VCaP (cell line): ENCODE data around the gene NOTO.
"Not testable (repeated sequence)": the region's sequence is repeated elsewhere in the genome, so short reads cannot be mapped to it uniquely, and the experiment has no call there.

Experiments used
- H3K27ac ChIP-seq: fragments of 450-650 bp; 2 replicates; pipeline ENCODE4 v1.5.1; 2017
- CTCF ChIP-seq: fragments of 450-650 bp; conservative IDR thresholded peaks from 2 replicates; pipeline ENCODE4 v1.5.1; 2017; ENCODE audit warnings: mild to moderate bottlenecking, moderate library complexity

The NOTO gene

GRCh38 chr2:73202156-73203054 is at the start of gene NOTO:
NOTO (plus strand) TSS chr2:73202574; CDS start chr2:73202667, 93 bp downstream.
- no peak; the same call in 1 of the 2 replicates for TF ChIP-seq CTCF
- H3K27ac ChIP-seq, result peak within 1 kb of the TSS; percentile 44

GRCh38 chr2:73156539-73157124 is 45.7 kb upstream of the NOTO start:
- peak; percentile 71 for TF ChIP-seq CTCF
- no peak overlapping the region for H3K27ac ChIP-seq

- TF ChIP-seq CTCF, result no peak
- H3K27ac ChIP-seq, result no peak overlapping the region
Observed at GRCh38 chr2:73162856-73163391, 39.5 kb upstream of the NOTO start.

GRCh38 chr2:73163483-73164367 is 38.6 kb upstream of the NOTO start:
- TF ChIP-seq CTCF, result peak; percentile 91
- no peak overlapping the region for H3K27ac ChIP-seq

GRCh38 chr2:73165978-73166377 is 36.4 kb upstream of the NOTO start:
- H3K27ac ChIP-seq, result not testable (repeated sequence)

- not testable (repeated sequence) for H3K27ac ChIP-seq
Observed at GRCh38 chr2:73166813-73167212, 35.6 kb upstream of the NOTO start.

- H3K27ac ChIP-seq, result not testable (repeated sequence)
Observed at GRCh38 chr2:73168348-73168747, 34.0 kb upstream of the NOTO start.

- not testable (repeated sequence) for H3K27ac ChIP-seq
Observed at GRCh38 chr2:73170341-73170740, 32.0 kb upstream of the NOTO start.

- H3K27ac ChIP-seq, result no peak overlapping the region
- TF ChIP-seq CTCF, result no peak
Observed at GRCh38 chr2:73172963-73173362, 29.4 kb upstream of the NOTO start.
